ENCODE data around the gene BCORL1.

Gene BCORL1

GRCh38 chrX:129963729-129964128 is 18.7 kb upstream of the BCORL1 start:
- H3K79me2 ChIP-seq (ENCODE audit: low read length), result no peaks in the 10 kb centered on the region
- H3F3A ChIP-seq (ENCODE audit: insufficient read depth, low read length), result no peaks in the 10 kb centered on the region; the same call in 1 of the 2 replicates
- H3K4me2 ChIP-seq (ENCODE audit: low read depth, low read length), result no peak overlapping the region
- no peak for DNase-seq
- H3K36me3 ChIP-seq (replicated peaks; ENCODE audit: insufficient read depth, low read length), result no peaks in the 10 kb centered on the region
- H3K27ac ChIP-seq (ENCODE audit: low read length), result no peak overlapping the region
- no peak overlapping the region for H3K9ac ChIP-seq (ENCODE audit: low read length)
- H2AFZ ChIP-seq (ENCODE audit: low read length), result no peak overlapping the region
- H3K4me1 ChIP-seq (ENCODE audit: low read length), result peaks cover 5% of the 10 kb centered on the region
- H3K9me3 ChIP-seq (replicated peaks; ENCODE audit: insufficient read depth, low read length), result no peaks in the 10 kb centered on the region
- H4K20me1 ChIP-seq (ENCODE audit: insufficient read depth, low read length), result no peaks in the 10 kb centered on the region
- no peaks in the 10 kb centered on the region for H3K27me3 ChIP-seq (replicated peaks; ENCODE audit: insufficient read depth, low read length)
- TF ChIP-seq CTCF (IDR thresholded peaks at IDR 0.05; ENCODE audit: low read length) (no peak), EZH2phosphoT487 (IDR thresholded peaks at IDR 0.05; ENCODE audit: low read length) (no peak), EZH2 (optimal IDR thresholded peaks at IDR 0.05; ENCODE audit: low read depth, low read length) (no peak)
- H3K4me3 ChIP-seq (ENCODE audit: low read length), result no peak overlapping the region
- no peaks in the 10 kb centered on the region for H3K9me2 ChIP-seq (replicated peaks; ENCODE audit: insufficient read depth, low read length)

DNA sequence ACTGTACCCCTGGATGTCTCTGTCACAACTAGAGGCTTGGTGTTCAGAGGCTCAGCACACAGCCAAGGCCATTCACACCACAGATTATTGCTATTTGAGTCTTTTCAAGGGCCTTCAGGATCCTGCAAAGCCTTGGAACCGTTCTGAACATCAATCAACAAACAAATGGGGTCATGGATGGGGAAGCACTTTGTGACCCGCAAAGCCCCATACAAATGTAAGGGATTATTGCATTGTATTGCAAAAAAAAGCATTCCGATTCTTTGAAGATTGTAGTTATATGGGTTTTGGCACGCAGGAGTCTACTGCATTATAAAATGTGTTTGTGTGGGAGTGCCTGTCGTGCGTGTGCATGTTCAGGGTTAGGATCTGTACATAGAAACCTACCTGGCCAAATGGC is 17.3 kb upstream of the BCORL1 start:
- Histone ChIP-seq H3K4me2 (ENCODE audit: low read depth, low read length) (no peak overlapping the region), H2AFZ (ENCODE audit: low read length) (no peak overlapping the region), H3K79me2 (ENCODE audit: low read length) (no peaks in the 10 kb centered on the region), H3K36me3 (replicated peaks; ENCODE audit: insufficient read depth, low read length) (no peaks in the 10 kb centered on the region), H3K4me3 (ENCODE audit: low read length) (no peak overlapping the region), H3K27me3 (replicated peaks; ENCODE audit: insufficient read depth, low read length) (no peaks in the 10 kb centered on the region), H3K9me3 (replicated peaks; ENCODE audit: insufficient read depth, low read length) (no peaks in the 10 kb centered on the region), H3F3A (ENCODE audit: insufficient read depth, low read length) (no peaks in the 10 kb centered on the region; the same call in 1 of the 2 replicates), H3K27ac (ENCODE audit: low read length) (no peak overlapping the region), H3K9ac (ENCODE audit: low read length) (no peak overlapping the region), H3K4me1 (ENCODE audit: low read length) (peaks cover 5% of the 10 kb centered on the region), H4K20me1 (ENCODE audit: insufficient read depth, low read length) (no peaks in the 10 kb centered on the region), H3K9me2 (replicated peaks; ENCODE audit: insufficient read depth, low read length) (no peaks in the 10 kb centered on the region)
- DNase-seq, result no peak
- TF ChIP-seq CTCF (IDR thresholded peaks at IDR 0.05; ENCODE audit: low read length), result no peak
- TF ChIP-seq EZH2phosphoT487 (IDR thresholded peaks at IDR 0.05; ENCODE audit: low read length), result no peak
- no peak for TF ChIP-seq EZH2 (optimal IDR thresholded peaks at IDR 0.05; ENCODE audit: low read depth, low read length)

GRCh38 chrX:129968968-129969367 is 13.5 kb upstream of the BCORL1 start:
- Histone ChIP-seq H3K79me2 (ENCODE audit: low read length) (no peaks in the 10 kb centered on the region), H4K20me1 (ENCODE audit: insufficient read depth, low read length) (no peaks in the 10 kb centered on the region), H3K4me3 (ENCODE audit: low read length) (no peak overlapping the region), H2AFZ (ENCODE audit: low read length) (no peak overlapping the region), H3K9me2 (replicated peaks; ENCODE audit: insufficient read depth, low read length) (no peaks in the 10 kb centered on the region), H3K36me3 (replicated peaks; ENCODE audit: insufficient read depth, low read length) (no peaks in the 10 kb centered on the region), H3F3A (ENCODE audit: insufficient read depth, low read length) (no peaks in the 10 kb centered on the region), H3K9me3 (replicated peaks; ENCODE audit: insufficient read depth, low read length) (no peaks in the 10 kb centered on the region), H3K9ac (ENCODE audit: low read length) (no peak overlapping the region), H3K27me3 (replicated peaks; ENCODE audit: insufficient read depth, low read length) (no peaks in the 10 kb centered on the region), H3K27ac (ENCODE audit: low read length) (no peak overlapping the region), H3K4me2 (ENCODE audit: low read depth, low read length) (no peak overlapping the region), H3K4me1 (ENCODE audit: low read length) (no peaks in the 10 kb centered on the region)
- TF ChIP-seq CTCF (IDR thresholded peaks at IDR 0.05; ENCODE audit: low read length), result no peak
- TF ChIP-seq EZH2 (optimal IDR thresholded peaks at IDR 0.05; ENCODE audit: low read depth, low read length), result no peak
- TF ChIP-seq EZH2phosphoT487 (IDR thresholded peaks at IDR 0.05; ENCODE audit: low read length), result no peak
- no peak for DNase-seq

Measured in MM.1S (cell line).